Endothelial cell of umbilical vein (primary cell): ENCODE results near the gene FOXP1. TPM values are rescaled to one million over a fixed set of nuclear protein-coding genes. Genes with fewer than 3 reads are reported as not detected.

ENCODE experiments used
- BruUV-seq: library from RNA; stranded (reverse); fragments of 400-500 nt; replicated peaks from 2 replicates; lab custom pipeline; 2021; lab: Mats Ljungman, UMichigan
- CTCF ChIA-PET: fragments of 300-600, 350-600 bp; sonication (Branson Sonifier 250); formaldehyde crosslinking; loops from one replicate; lab custom pipeline; 2021; ENCODE audit warnings: antibody characterized with exemption, inconsistent platforms; lab: Charles Lee
- POLR2A ChIA-PET: fragments of 300-600, 350-600 bp; sonication (Branson Sonifier 250); formaldehyde crosslinking; loops from one replicate; lab custom pipeline; 2021; ENCODE audit warnings: antibody characterized with exemption, inconsistent platforms; lab: Charles Lee
- DNase-seq: peaks from one replicate; pipeline ENCODE4 v3.0.0-alpha.2; 2011; ENCODE audit warnings: low read depth, low spot score
- FAIRE-seq: peaks from 2 replicates; lab custom pipeline; 2011; peaks lifted over from hg19 to GRCh38; lab: Jason Lieb, UNC
- H2AFZ ChIP-seq: 2 replicates; pipeline ENCODE4 v1.6.0; 2012; ENCODE audit warnings: low read depth, low read length, control low read depth, inconsistent platforms
- H3K27ac ChIP-seq: 2 replicates; pipeline ENCODE4 v1.5.1; 2011; ENCODE audit warnings: low read depth, mild to moderate bottlenecking, control low read depth, low read length, moderate library complexity; ENCODE audit not compliant: insufficient read depth
- H3K27me3 ChIP-seq, 2 experiments: 2 replicates each; pipeline versions ENCODE4 v1.6.0 to v1.6.1; 2011; ENCODE audit warnings: low read length in 2 of 2, mixed read lengths in 1 of 2; ENCODE audit not compliant: control insufficient read depth in 2 of 2, insufficient read depth in 2 of 2
- H3K36me3 ChIP-seq, 2 experiments: 2 replicates in 1 of 2; 3 replicates in 1 of 2; pipeline ENCODE4 v1.5.1; 2011; ENCODE audit warnings: low read length in 2 of 2, mild to moderate bottlenecking in 1 of 2, moderate library complexity in 1 of 2; ENCODE audit not compliant: control insufficient read depth in 2 of 2, insufficient read depth in 2 of 2; ENCODE audit errors: extremely low read depth in 1 of 2
- H3K4me1 ChIP-seq: 3 replicates; pipeline ENCODE4 v1.5.1; 2011; ENCODE audit warnings: mild to moderate bottlenecking, low read length; ENCODE audit not compliant: control insufficient read depth, insufficient read depth; ENCODE audit errors: extremely low read depth
- H3K4me2 ChIP-seq: 2 replicates; pipeline ENCODE4 v1.6.1; 2011; ENCODE audit warnings: low read length, control low read depth, mixed read lengths; ENCODE audit not compliant: insufficient read depth
- H3K4me3 ChIP-seq, 3 experiments: fragments of 200-600 bp in 1 of 3; sonication (generic), shearing (Covaris generic) in 1 of 3; replicated peaks in 1 of 3; 2 replicates each; pipeline ENCODE4 v1.5.1; 2011 to 2016; ENCODE audit warnings: control low read depth in 3 of 3, low read length in 3 of 3, mild to moderate bottlenecking in 2 of 3, inconsistent platforms in 1 of 3, low read depth in 1 of 3, moderate library complexity in 1 of 3; ENCODE audit not compliant: insufficient read depth in 1 of 3
- H3K79me2 ChIP-seq: 2 replicates; pipeline ENCODE4 v1.6.0; 2012; ENCODE audit warnings: low read length, inconsistent platforms; ENCODE audit not compliant: control insufficient read depth, insufficient read depth
- H3K9ac ChIP-seq: replicated peaks from 2 replicates; pipeline ENCODE3; 2011; ENCODE audit warnings: low read length, control low read depth; ENCODE audit not compliant: insufficient read depth; ENCODE audit errors: extremely low read depth
- H3K9me1 ChIP-seq: replicated peaks from 3 replicates; pipeline ENCODE4 v1.6.0; 2011; ENCODE audit warnings: mild to moderate bottlenecking, low read length; ENCODE audit not compliant: control insufficient read depth, insufficient read depth; ENCODE audit errors: extremely low read depth
- H3K9me3 ChIP-seq: replicated peaks from 2 replicates; pipeline ENCODE4 v1.5.1; 2012; ENCODE audit warnings: low read length, inconsistent platforms; ENCODE audit not compliant: control insufficient read depth, insufficient read depth
- H4K20me1 ChIP-seq: replicated peaks from 2 replicates; pipeline ENCODE3; 2011; ENCODE audit warnings: mild to moderate bottlenecking, low read length; ENCODE audit not compliant: control insufficient read depth, insufficient read depth; ENCODE audit errors: extremely low read depth
- CTCF ChIP-seq, 2 donors: IDR thresholded peaks; 1 replicate in 1 of 2; 2 replicates in 1 of 2; pipeline ENCODE4 v1.5.1; 2011; ENCODE audit warnings: low read length in 2 of 2, mild to moderate bottlenecking in 2 of 2, moderate library complexity in 2 of 2, control low read depth in 1 of 2, inconsistent platforms in 1 of 2, low read depth in 1 of 2; ENCODE audit not compliant: insufficient read depth in 1 of 2; ENCODE audit errors: extremely low read depth in 1 of 2
- EZH2 ChIP-seq: IDR thresholded peaks from 2 replicates; pipeline ENCODE4 v1.6.1; 2012; ENCODE audit warnings: borderline replicate concordance, low read depth, mild to moderate bottlenecking, moderate library complexity, low read length, inconsistent platforms; ENCODE audit not compliant: severe bottlenecking
- FOS ChIP-seq: IDR thresholded peaks from 2 replicates; pipeline ENCODE4 v1.6.1; 2011; ENCODE audit warnings: mild to moderate bottlenecking, low read length, moderate library complexity, borderline replicate concordance; ENCODE audit not compliant: insufficient read depth
- GATA2 ChIP-seq: IDR thresholded peaks from 2 replicates; pipeline ENCODE4 v1.7.0; 2011; ENCODE audit warnings: low read depth, mild to moderate bottlenecking, moderate library complexity, mixed read lengths, low read length; ENCODE audit not compliant: insufficient read length, insufficient read depth
- JUN ChIP-seq: IDR thresholded peaks from 2 replicates; pipeline ENCODE4 v1.6.1; 2011; ENCODE audit warnings: borderline replicate concordance, low read depth; ENCODE audit not compliant: insufficient read length, insufficient read depth
- MAX ChIP-seq: IDR thresholded peaks from 2 replicates; pipeline ENCODE4 v1.6.1; 2011; ENCODE audit not compliant: insufficient read depth, insufficient read length
- MYC ChIP-seq: IDR thresholded peaks from one replicate; pipeline ENCODE4 v1.6.1; 2011; ENCODE audit warnings: mild to moderate bottlenecking, low read depth, low read length
- POLR2A ChIP-seq: IDR thresholded peaks from 2 replicates; pipeline ENCODE4 v1.6.1; 2012; ENCODE audit warnings: low read depth, mild to moderate bottlenecking, control low read depth, low read length
- POLR2AphosphoS5 ChIP-seq: IDR thresholded peaks from 2 replicates; pipeline ENCODE4 v1.6.1; 2012; ENCODE audit warnings: low read depth, mild to moderate bottlenecking, control low read depth, low read length, moderate library complexity; ENCODE audit not compliant: insufficient read depth
- dilution Hi-C: fragments of 300-500 bp; cut with MboI; formaldehyde crosslinking; loops from one replicate; pipeline ENCODE4 v1.15.0; 2019; ENCODE audit warnings: low sequenced_read_pairs; ENCODE audit not compliant: extremely low pct_ligation_motif_present
- intact Hi-C: fragments of 100-400 bp; cut with micrococcal nuclease; formaldehyde crosslinking; loops from one replicate; pipeline ENCODE4 v1.10.0; 2022
- polyA plus RNA-seq, 4 experiments: library from polyadenylated mRNA; depleted of rRNA in 3 of 4; stranded (reverse) in 3 of 4; unstranded in 1 of 4; fragments of >200 nt; gene quantifications; 2 replicates each; pipeline versions ENCODE4 v1.2.1 to v1.2.3, GENCODE V29; 2011 to 2012; ENCODE audit warnings: missing spikeins in 1 of 4
- total RNA-seq: library from RNA; stranded (reverse); gene quantifications from 2 replicates; pipeline ENCODE4 v1.2.3, GENCODE V29; 2021

Gene FOXP1
- total and polyA plus RNA-seq, 2 donors (not counting 3 experiments of a cell fraction or from before 2014, with no cell fraction given), result 41.0 to 107 TPM

DNA sequence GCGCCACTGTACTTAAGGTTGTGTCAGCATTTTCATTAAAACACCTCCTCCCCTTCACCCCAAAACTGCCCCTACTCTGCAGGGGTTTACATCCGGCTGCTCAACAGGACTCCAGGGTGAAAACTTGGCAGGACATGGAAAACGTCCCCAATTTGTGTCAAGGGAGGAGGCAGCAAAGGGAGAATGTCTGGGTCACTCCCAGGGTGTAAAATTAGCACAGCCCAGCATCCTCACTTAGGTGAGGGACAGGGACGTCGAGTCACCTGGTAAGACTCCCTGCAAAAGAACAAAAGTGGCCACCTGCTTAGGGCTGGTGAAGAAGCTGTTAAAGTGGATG, 532.3 kb downstream of the FOXP1 start:
- Histone ChIP-seq H3K9me1 (no peaks in the 10 kb centered on the region), H3K4me3 (no peak overlapping the region), H3K9ac (peak overlapping the region; percentile 75), H3K36me3 (peaks cover 2 to 12% of the 10 kb centered on the region in 2 experiments), H4K20me1 (no peaks in the 10 kb centered on the region), H3K4me1 (peaks cover 99% of the 10 kb centered on the region), H3K27me3 (no peaks in the 10 kb centered on the region), H3K9me3 (no peaks in the 10 kb centered on the region), H3K4me2 (peak overlapping the region; percentile 84), H3K27ac (peak overlapping the region; percentile 88), H3K79me2 (peaks cover 61% of the 10 kb centered on the region), H2AFZ (no peak overlapping the region)
- dilution Hi-C loops, result no loop called here
- no TSS peak for BruUV-seq
- ChIA-PET POLR2A (interaction anchor here (1.5 kb wide), 1 partner anchor 12 kb away, joined by 3 read pairs; no protein-coding TSS in a partner anchor), CTCF (interaction anchor here (0.8 to 2.0 kb wide), 6 partner anchors 9 to 551 kb away, joined by 3 to 8 read pairs (median 4); no protein-coding TSS in a partner anchor)
- no peak for FAIRE-seq
- intact Hi-C loops, result no loop called here
- no peak for TF ChIP-seq FOS
- no peak for TF ChIP-seq CTCF (IDR thresholded peaks at IDR 0.05; ENCODE audit: extremely low read depth in 1 of 2, insufficient read depth in 1 of 2, low read depth in 1 of 2, low read length in 2 of 2)
- TF ChIP-seq JUN, result no peak
- TF ChIP-seq EZH2, result no peak
- no peak for TF ChIP-seq GATA2
- TF ChIP-seq MYC, result no peak
- TF ChIP-seq POLR2AphosphoS5, result no peak
- TF ChIP-seq POLR2A, result no peak
- no peak for TF ChIP-seq MAX
- no peak for DNase-seq
